ENCODE results near the gene PEX6.

Gene PEX6

GRCh38 chr6:43013843-43014433 lies 35.0 kb upstream of the PEX6 start, which contains the start of the genes KLHDC3 and MEA1:
Gene KLHDC3 (plus strand): TSS chr6:43014249. CDS start chr6:43017193, 2,944 bp downstream.
Gene MEA1 (minus strand): TSS chr6:43013946. CDS start chr6:43013813, 133 bp downstream.
- TF ChIP-seq MYC (IDR thresholded peaks at IDR 0.05; ENCODE audit: low read depth, low read length): peak; percentile 84
- no peak for TF ChIP-seq CTCF (IDR thresholded peaks at IDR 0.05; ENCODE audit: low read depth, low read length)
- peak; percentile 98 for TF ChIP-seq MAX (IDR thresholded peaks at IDR 0.05; ENCODE audit: low read depth, low read length)
- peak; percentile 49 for TF ChIP-seq POLR2A (IDR thresholded peaks at IDR 0.05; ENCODE audit: extremely low read depth, insufficient read length)
- DNase-seq (ENCODE audit: low read depth): peak; percentile 100
- peak within 1 kb of the TSS; percentile 92 for H3K4me3 ChIP-seq (ENCODE audit: low read depth, low read length)

- TF ChIP-seq POLR2A (IDR thresholded peaks at IDR 0.05; ENCODE audit: extremely low read depth, insufficient read length): no peak
- TF ChIP-seq MYC (IDR thresholded peaks at IDR 0.05; ENCODE audit: low read depth, low read length): peak; percentile 15; the same call in 1 of the 2 replicates
- TF ChIP-seq CTCF (IDR thresholded peaks at IDR 0.05; ENCODE audit: low read depth, low read length): no peak
- TF ChIP-seq MAX (IDR thresholded peaks at IDR 0.05; ENCODE audit: low read depth, low read length): no peak
- no peak for DNase-seq (ENCODE audit: low read depth)
- H3K4me3 ChIP-seq (ENCODE audit: low read depth, low read length): peak overlapping the region; percentile 79
Observed at GRCh38 chr6:43013097-43013842, 34.3 kb upstream of the PEX6 start.

- DNase-seq (ENCODE audit: low read depth): no peak
- peak overlapping the region; percentile 79 for H3K4me3 ChIP-seq (ENCODE audit: low read depth, low read length)
- TF ChIP-seq CTCF (IDR thresholded peaks at IDR 0.05; ENCODE audit: low read depth, low read length) (no peak), POLR2A (IDR thresholded peaks at IDR 0.05; ENCODE audit: extremely low read depth, insufficient read length) (no peak), MYC (IDR thresholded peaks at IDR 0.05; ENCODE audit: low read depth, low read length) (no peak), MAX (IDR thresholded peaks at IDR 0.05; ENCODE audit: low read depth, low read length) (no peak)
Observed at GRCh38 chr6:43012364-43012763, 33.4 kb upstream of the PEX6 start.

GRCh38 chr6:43011207-43011606 lies 32.2 kb upstream of the PEX6 start:
- TF ChIP-seq MYC (IDR thresholded peaks at IDR 0.05; ENCODE audit: low read depth, low read length) (no peak), MAX (IDR thresholded peaks at IDR 0.05; ENCODE audit: low read depth, low read length) (no peak), CTCF (IDR thresholded peaks at IDR 0.05; ENCODE audit: low read depth, low read length) (no peak), POLR2A (IDR thresholded peaks at IDR 0.05; ENCODE audit: extremely low read depth, insufficient read length) (no peak)
- peak; percentile 23 for DNase-seq (ENCODE audit: low read depth)
- no peak overlapping the region for H3K4me3 ChIP-seq (ENCODE audit: low read depth, low read length)

GRCh38 chr6:43009124-43009523 lies 30.1 kb upstream of the PEX6 start:
- DNase-seq (ENCODE audit: low read depth): peak; percentile 62
- H3K4me3 ChIP-seq (ENCODE audit: low read depth, low read length): no peak overlapping the region
- TF ChIP-seq POLR2A (IDR thresholded peaks at IDR 0.05; ENCODE audit: extremely low read depth, insufficient read length): no peak
- TF ChIP-seq MAX (IDR thresholded peaks at IDR 0.05; ENCODE audit: low read depth, low read length): no peak
- peak; percentile 52 for TF ChIP-seq CTCF (IDR thresholded peaks at IDR 0.05; ENCODE audit: low read depth, low read length)
- TF ChIP-seq MYC (IDR thresholded peaks at IDR 0.05; ENCODE audit: low read depth, low read length): no peak

All from NB4 (cell line).